OCI-LY1 (cell line): ENCODE results near the gene TNIP1.

ENCODE experiments used
- EZH2 ChIP-seq: fragments of 200-600 bp; sonication (generic), shearing (Covaris generic); IDR thresholded peaks from 2 replicates; pipeline ENCODE4 v1.8.0; 2017; ENCODE audit warnings: borderline replicate concordance, mixed run types, mild to moderate bottlenecking, antibody characterized with exemption, low read length, moderate library complexity, mixed read lengths
- TF ChIP-seq, protein P1 (sequence below): fragments of 200-600 bp; sonication (generic), shearing (Covaris generic); IDR thresholded peaks from 2 replicates; pipeline ENCODE4 v1.5.1; 2017; ENCODE audit warnings: mild to moderate bottlenecking, antibody characterized with exemption, low read length, moderate library complexity, mixed read lengths

DNA sequence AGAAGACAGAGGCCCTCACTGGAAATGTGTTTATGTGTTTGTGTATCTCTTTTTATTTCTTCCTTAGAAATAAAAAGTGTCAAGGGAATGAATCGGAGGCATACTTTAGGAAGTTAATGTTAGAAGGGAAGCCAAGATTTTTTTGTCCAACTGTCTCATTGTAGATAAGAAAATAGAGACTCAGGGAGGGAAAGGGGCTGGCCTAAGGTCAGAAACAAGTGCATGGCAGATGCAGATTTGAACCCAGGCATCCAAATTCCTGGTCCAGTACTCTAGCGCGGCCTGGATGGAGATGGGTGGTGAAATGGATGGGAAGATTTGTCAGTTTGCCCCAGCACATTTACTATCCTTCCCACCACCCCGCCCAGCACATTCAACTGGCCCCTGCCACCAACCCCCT is 19.8 kb upstream of the TNIP1 start:
- TF ChIP-seq EZH2 = no peak
- TF ChIP-seq, protein P1, sequence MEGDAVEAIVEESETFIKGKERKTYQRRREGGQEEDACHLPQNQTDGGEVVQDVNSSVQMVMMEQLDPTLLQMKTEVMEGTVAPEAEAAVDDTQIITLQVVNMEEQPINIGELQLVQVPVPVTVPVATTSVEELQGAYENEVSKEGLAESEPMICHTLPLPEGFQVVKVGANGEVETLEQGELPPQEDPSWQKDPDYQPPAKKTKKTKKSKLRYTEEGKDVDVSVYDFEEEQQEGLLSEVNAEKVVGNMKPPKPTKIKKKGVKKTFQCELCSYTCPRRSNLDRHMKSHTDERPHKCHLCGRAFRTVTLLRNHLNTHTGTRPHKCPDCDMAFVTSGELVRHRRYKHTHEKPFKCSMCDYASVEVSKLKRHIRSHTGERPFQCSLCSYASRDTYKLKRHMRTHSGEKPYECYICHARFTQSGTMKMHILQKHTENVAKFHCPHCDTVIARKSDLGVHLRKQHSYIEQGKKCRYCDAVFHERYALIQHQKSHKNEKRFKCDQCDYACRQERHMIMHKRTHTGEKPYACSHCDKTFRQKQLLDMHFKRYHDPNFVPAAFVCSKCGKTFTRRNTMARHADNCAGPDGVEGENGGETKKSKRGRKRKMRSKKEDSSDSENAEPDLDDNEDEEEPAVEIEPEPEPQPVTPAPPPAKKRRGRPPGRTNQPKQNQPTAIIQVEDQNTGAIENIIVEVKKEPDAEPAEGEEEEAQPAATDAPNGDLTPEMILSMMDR = no peak
